ENCODE data around the gene STPG1. TPM values are rescaled to one million over a fixed set of nuclear protein-coding genes. Genes with fewer than 3 reads are reported as not detected.

The STPG1 gene
- total and polyA plus RNA-seq, 2 of the 13 experiments (the other 11 are each of a cell fraction or from before 2014, with no cell fraction given), result 3.4 to 4.3 TPM

DNA sequence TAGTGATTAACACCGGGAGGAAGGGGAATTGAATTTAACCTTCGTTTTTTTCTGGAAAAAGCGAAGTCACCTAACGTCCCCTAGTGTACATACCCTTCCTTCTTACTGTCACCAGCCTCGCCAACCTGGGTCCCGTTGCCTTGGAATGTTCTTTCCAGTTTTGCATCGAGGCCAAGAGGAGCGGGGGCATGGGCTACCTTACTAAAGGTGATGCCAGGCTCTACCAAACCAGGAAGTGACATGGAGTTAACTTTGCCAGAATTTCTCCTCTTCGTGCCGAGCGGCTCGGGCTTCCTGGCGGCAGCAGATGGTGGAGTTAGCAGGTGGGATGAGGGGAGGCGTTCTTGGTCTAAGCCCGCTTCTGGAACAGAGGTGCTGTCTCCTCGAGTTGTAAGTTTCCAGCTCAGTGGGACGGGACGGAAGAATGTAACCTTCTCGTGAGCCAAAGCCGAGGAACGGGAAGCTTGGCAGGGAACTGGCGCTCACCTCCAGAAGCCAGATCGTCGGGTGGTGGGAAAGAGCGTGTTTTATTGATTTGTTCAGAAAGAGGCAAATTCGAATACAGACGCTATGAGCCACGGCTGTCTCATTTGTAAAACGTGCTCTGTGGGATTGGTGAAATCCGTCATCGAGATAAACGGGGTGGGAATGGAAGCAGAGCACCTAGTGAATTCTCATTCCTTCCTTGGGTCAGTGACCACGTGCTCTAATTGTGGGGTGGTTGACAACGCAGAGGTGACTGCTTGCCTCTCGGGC, 2.5 kb upstream of the STPG1 start (continued):
- TF ChIP-seq ASH2L (IDR thresholded peaks at IDR 0.05; ENCODE audit: insufficient read length, low read depth, low read length) (no peak), ZNF383 (CRISPR knock-in tag; IDR thresholded peaks at IDR 0.05; ENCODE audit: borderline replicate concordance) (no peak), RARG (CRISPR knock-in tag; IDR thresholded peaks at IDR 0.05; ENCODE audit: low read depth) (no peak), USF2 (IDR thresholded peaks at IDR 0.05; ENCODE audit: low read depth, low read length) (no peak), USF2 (CRISPR knock-in tag; IDR thresholded peaks at IDR 0.05; ENCODE audit: borderline replicate concordance) (no peak), ZFP36L1 (CRISPR knock-in tag; IDR thresholded peaks at IDR 0.05) (no peak), ZNF605 (CRISPR knock-in tag; IDR thresholded peaks at IDR 0.05) (0 out of 2 replicates have a peak, but pooled peaks have one; percentile 2), ZNF766 (CRISPR knock-in tag; IDR thresholded peaks at IDR 0.05; ENCODE audit: borderline replicate concordance) (peak; percentile 45; the same call in 1 of the 2 replicates), PAF1 (CRISPR knock-in tag; IDR thresholded peaks at IDR 0.05) (no peak), ZNF292 (CRISPR knock-in tag; IDR thresholded peaks at IDR 0.05; ENCODE audit: borderline replicate concordance, low read depth) (no peak), RXRB (CRISPR knock-in tag; IDR thresholded peaks at IDR 0.05; ENCODE audit: borderline replicate concordance) (no peak), ZNF142 (CRISPR knock-in tag; IDR thresholded peaks at IDR 0.05) (0 out of 2 replicates have a peak, but pooled peaks have one; percentile 29)
- TF ChIP-seq, protein P1, sequence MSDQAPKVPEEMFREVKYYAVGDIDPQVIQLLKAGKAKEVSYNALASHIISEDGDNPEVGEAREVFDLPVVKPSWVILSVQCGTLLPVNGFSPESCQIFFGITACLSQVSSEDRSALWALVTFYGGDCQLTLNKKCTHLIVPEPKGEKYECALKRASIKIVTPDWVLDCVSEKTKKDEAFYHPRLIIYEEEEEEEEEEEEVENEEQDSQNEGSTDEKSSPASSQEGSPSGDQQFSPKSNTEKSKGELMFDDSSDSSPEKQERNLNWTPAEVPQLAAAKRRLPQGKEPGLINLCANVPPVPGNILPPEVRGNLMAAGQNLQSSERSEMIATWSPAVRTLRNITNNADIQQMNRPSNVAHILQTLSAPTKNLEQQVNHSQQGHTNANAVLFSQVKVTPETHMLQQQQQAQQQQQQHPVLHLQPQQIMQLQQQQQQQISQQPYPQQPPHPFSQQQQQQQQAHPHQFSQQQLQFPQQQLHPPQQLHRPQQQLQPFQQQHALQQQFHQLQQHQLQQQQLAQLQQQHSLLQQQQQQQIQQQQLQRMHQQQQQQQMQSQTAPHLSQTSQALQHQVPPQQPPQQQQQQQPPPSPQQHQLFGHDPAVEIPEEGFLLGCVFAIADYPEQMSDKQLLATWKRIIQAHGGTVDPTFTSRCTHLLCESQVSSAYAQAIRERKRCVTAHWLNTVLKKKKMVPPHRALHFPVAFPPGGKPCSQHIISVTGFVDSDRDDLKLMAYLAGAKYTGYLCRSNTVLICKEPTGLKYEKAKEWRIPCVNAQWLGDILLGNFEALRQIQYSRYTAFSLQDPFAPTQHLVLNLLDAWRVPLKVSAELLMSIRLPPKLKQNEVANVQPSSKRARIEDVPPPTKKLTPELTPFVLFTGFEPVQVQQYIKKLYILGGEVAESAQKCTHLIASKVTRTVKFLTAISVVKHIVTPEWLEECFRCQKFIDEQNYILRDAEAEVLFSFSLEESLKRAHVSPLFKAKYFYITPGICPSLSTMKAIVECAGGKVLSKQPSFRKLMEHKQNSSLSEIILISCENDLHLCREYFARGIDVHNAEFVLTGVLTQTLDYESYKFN (CRISPR knock-in tag; conservative IDR thresholded peaks at IDR 0.05), result no peak
- TF ChIP-seq, protein P2, sequence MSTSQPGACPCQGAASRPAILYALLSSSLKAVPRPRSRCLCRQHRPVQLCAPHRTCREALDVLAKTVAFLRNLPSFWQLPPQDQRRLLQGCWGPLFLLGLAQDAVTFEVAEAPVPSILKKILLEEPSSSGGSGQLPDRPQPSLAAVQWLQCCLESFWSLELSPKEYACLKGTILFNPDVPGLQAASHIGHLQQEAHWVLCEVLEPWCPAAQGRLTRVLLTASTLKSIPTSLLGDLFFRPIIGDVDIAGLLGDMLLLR (CRISPR knock-in tag; IDR thresholded peaks at IDR 0.05), result no peak

Data from HepG2 (cell line).